MCF 10A (cell line): ENCODE measurements around the gene LPIN1. TPM values are rescaled to one million over a fixed set of nuclear protein-coding genes. Genes with fewer than 3 reads are reported as not detected.

Source experiments
- BruUV-seq: library from RNA; stranded (reverse); fragments of 400-500 nt; replicated peaks from 2 replicates; lab custom pipeline; 2021; lab: Mats Ljungman, UMichigan
- CTCF ChIA-PET: fragments of 300-600 bp; sonication (Branson Sonifier 250); formaldehyde crosslinking; extraction: SDS; loops from one replicate; lab custom pipeline; 2021; ENCODE audit warnings: antibody characterized with exemption, inconsistent platforms; lab: Yijun Ruan, JAX
- POLR2A ChIA-PET: fragments of 300-600, 350-650 bp; sonication (Branson Sonifier 250); formaldehyde crosslinking; extraction: SDS; loops from one replicate; lab custom pipeline; 2020; ENCODE audit warnings: antibody characterized with exemption, inconsistent platforms; lab: Yijun Ruan, JAX
- DNase-seq: peaks from one replicate; pipeline ENCODE4 v3.0.0-alpha.2; 2018; ENCODE audit not compliant: unreplicated experiment
- H3K27ac Mint-ChIP-seq: one replicate; pipeline ENCODE4 v1.8.0; 2022; ENCODE audit warnings: mild to moderate bottlenecking, low read depth, mixed read lengths; ENCODE audit not compliant: unreplicated experiment
- H3K27me3 Mint-ChIP-seq: one replicate; pipeline ENCODE4 v1.8.0; 2022; ENCODE audit warnings: mixed read lengths; ENCODE audit not compliant: insufficient read depth, unreplicated experiment
- H3K36me3 Mint-ChIP-seq: one replicate; pipeline ENCODE4 v1.8.0; 2022; ENCODE audit warnings: mild to moderate bottlenecking, moderate library complexity, mixed read lengths; ENCODE audit not compliant: insufficient read depth, unreplicated experiment
- H3K4me1 Mint-ChIP-seq: one replicate; pipeline ENCODE4 v1.8.0; 2022; ENCODE audit warnings: mixed read lengths; ENCODE audit not compliant: insufficient read depth, unreplicated experiment
- H3K4me3 Mint-ChIP-seq: one replicate; pipeline ENCODE4 v1.8.0; 2022; ENCODE audit warnings: mild to moderate bottlenecking, moderate library complexity, mixed read lengths; ENCODE audit not compliant: unreplicated experiment
- H3K9me3 Mint-ChIP-seq: one replicate; pipeline ENCODE4 v1.8.0; 2022; ENCODE audit warnings: mixed read lengths; ENCODE audit not compliant: unreplicated experiment
- intact Hi-C: fragments of 100-400 bp; cut with micrococcal nuclease; formaldehyde crosslinking; loops from 2 replicates; pipeline ENCODE4 v1.14.1; 2022
- total RNA-seq: library from RNA; stranded (reverse); gene quantifications from 2 replicates; pipeline ENCODE4 v1.2.3, GENCODE V29; 2022
- TF ChIP-seq, protein P1 (sequence below): fragments of 200-600 bp; IDR thresholded peaks from one replicate; pipeline ENCODE4 v1.8.0; 2022; ENCODE audit warnings: antibody characterized with exemption, mild to moderate bottlenecking; ENCODE audit not compliant: unreplicated experiment

The LPIN1 gene
- total RNA-seq, 1 experiment from 2014 or later: 65.7 TPM

DNA sequence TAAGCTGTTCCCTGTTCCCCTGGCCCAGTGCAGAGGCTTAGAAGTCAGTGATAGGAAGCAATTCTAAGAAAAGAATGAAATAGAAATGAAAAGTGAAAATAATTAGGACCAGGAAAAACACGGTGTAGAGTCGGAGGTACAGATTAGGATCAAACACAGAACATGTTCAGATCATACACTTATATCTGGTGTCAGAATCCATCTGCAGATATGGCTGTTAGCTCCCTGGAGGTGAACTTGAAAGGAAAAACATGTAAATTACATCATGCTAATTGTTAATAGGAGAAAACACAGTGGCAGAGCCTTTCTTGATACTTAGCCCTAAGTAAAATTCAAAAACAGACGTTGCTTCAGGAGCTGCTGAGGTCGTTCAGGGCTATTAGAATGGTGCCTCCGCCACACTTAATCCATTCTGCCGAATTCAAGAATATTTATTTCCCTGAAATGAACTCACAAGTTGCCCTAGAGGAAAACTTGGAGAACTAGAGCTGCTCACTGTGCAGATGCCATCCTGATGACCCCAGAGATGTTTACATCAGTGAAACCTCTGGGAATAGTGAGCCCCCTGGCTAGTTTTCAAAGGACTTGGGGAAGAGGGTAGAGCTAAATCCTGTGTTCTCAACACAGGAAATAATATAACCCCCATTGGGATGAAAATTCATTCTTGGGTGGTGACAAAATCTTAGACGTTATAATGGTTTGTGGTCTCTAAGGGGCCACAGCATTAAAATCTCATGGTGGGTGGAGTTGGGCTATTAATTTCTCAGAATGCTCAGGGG, 27.5 kb downstream of the LPIN1 start:
- Mint-ChIP-seq H3K36me3 (peaks cover 100% of the 10 kb centered on the region), H3K4me1 (peaks cover 4% of the 10 kb centered on the region), H3K4me3 (no peak overlapping the region), H3K27ac (no peak overlapping the region), H3K27me3 (no peaks in the 10 kb centered on the region), H3K9me3 (no peaks in the 10 kb centered on the region)
- intact Hi-C loops: no loop called here
- no TSS peak for BruUV-seq
- no peak for DNase-seq
- TF ChIP-seq, protein P1, sequence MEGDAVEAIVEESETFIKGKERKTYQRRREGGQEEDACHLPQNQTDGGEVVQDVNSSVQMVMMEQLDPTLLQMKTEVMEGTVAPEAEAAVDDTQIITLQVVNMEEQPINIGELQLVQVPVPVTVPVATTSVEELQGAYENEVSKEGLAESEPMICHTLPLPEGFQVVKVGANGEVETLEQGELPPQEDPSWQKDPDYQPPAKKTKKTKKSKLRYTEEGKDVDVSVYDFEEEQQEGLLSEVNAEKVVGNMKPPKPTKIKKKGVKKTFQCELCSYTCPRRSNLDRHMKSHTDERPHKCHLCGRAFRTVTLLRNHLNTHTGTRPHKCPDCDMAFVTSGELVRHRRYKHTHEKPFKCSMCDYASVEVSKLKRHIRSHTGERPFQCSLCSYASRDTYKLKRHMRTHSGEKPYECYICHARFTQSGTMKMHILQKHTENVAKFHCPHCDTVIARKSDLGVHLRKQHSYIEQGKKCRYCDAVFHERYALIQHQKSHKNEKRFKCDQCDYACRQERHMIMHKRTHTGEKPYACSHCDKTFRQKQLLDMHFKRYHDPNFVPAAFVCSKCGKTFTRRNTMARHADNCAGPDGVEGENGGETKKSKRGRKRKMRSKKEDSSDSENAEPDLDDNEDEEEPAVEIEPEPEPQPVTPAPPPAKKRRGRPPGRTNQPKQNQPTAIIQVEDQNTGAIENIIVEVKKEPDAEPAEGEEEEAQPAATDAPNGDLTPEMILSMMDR: no peak
- CTCF ChIA-PET: interaction anchor here (0.5 to 2.3 kb wide), 7 partner anchors 12 to 293 kb away, joined by 3 to 20 read pairs (median 4); no protein-coding TSS in a partner anchor
- POLR2A ChIA-PET: interaction anchor here (0.6 to 2.2 kb wide), 4 partner anchors 11 to 23 kb away, joined by 3 to 10 read pairs (median 3); no protein-coding TSS in a partner anchor

DNA sequence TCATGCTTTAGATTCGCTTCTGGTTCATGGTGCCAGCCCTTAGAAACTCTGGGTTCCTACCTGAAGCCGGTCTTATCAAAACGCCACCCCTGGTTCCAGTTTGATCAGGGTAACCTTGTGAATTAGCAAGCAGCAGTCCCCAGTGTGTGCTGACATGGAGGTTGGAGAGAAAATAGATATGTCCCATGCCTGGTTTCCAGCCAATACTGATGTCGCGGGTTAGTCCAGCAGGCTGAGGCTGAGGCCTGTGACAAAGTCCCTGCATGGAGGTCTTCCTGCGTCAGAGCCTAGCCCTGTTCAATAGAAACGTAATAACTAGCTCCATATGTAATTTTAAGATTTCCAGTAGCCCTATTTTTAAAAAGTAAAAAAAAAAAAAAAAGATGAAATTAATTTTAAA, 28.2 kb downstream of the LPIN1 start:
- ChIA-PET CTCF (interaction anchor here (0.5 to 2.3 kb wide), 7 partner anchors 11 to 294 kb away, joined by 3 to 20 read pairs (median 4); no protein-coding TSS in a partner anchor), POLR2A (interaction anchor here (0.9 to 2.2 kb wide), 3 partner anchors 10 to 24 kb away, joined by 3 to 10 read pairs (median 3); no protein-coding TSS in a partner anchor)
- Mint-ChIP-seq H3K36me3 (peaks cover 100% of the 10 kb centered on the region), H3K4me1 (peaks cover 4% of the 10 kb centered on the region), H3K4me3 (no peak overlapping the region), H3K9me3 (no peaks in the 10 kb centered on the region), H3K27ac (no peak overlapping the region), H3K27me3 (no peaks in the 10 kb centered on the region)
- TSS peak; percentile 5 for BruUV-seq
- TF ChIP-seq, protein P1: no peak
- intact Hi-C loops: no loop called here
- DNase-seq: no peak

- no peak for DNase-seq
- Mint-ChIP-seq H3K27me3 (no peaks in the 10 kb centered on the region), H3K9me3 (no peaks in the 10 kb centered on the region)
Observed at GRCh38 chr2:11775384-11775783, 29.0 kb downstream of the LPIN1 start.

More at GRCh38 chr2:11775384-11775783, 29.0 kb downstream of the LPIN1 start:
- TF ChIP-seq, protein P1: no peak
- no TSS peak for BruUV-seq
- Mint-ChIP-seq H3K4me1 (peaks cover 4% of the 10 kb centered on the region), H3K36me3 (peaks cover 100% of the 10 kb centered on the region), H3K27ac (no peak overlapping the region), H3K4me3 (no peak overlapping the region)
- intact Hi-C loops: loop anchor here (5.0 kb wide), 1 partner anchor 298 kb away; no protein-coding TSS in a partner anchor
- ChIA-PET POLR2A (interaction anchor here (1.2 to 2.2 kb wide), 2 partner anchors 23 to 24 kb away, joined by 3 to 10 read pairs; no protein-coding TSS in a partner anchor), CTCF (interaction anchor here (0.6 to 2.3 kb wide), 7 partner anchors 10 to 1071 kb away, joined by 3 to 20 read pairs (median 4); no protein-coding TSS in a partner anchor)
